ENCODE results near the gene LMNB1. TPM values are rescaled to one million over a fixed set of nuclear protein-coding genes. Genes with fewer than 3 reads are reported as not detected.
"Not testable (repeated sequence)": the region's sequence is repeated elsewhere in the genome, so short reads cannot be mapped to it uniquely, and the experiment has no call there.

The LMNB1 gene, protein sequence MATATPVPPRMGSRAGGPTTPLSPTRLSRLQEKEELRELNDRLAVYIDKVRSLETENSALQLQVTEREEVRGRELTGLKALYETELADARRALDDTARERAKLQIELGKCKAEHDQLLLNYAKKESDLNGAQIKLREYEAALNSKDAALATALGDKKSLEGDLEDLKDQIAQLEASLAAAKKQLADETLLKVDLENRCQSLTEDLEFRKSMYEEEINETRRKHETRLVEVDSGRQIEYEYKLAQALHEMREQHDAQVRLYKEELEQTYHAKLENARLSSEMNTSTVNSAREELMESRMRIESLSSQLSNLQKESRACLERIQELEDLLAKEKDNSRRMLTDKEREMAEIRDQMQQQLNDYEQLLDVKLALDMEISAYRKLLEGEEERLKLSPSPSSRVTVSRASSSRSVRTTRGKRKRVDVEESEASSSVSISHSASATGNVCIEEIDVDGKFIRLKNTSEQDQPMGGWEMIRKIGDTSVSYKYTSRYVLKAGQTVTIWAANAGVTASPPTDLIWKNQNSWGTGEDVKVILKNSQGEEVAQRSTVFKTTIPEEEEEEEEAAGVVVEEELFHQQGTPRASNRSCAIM
- 10.6 TPM for polyA plus RNA-seq (2013, experiment 1 of 2)
- 11.1 TPM for polyA plus RNA-seq (2013, experiment 2 of 2)

DNA sequence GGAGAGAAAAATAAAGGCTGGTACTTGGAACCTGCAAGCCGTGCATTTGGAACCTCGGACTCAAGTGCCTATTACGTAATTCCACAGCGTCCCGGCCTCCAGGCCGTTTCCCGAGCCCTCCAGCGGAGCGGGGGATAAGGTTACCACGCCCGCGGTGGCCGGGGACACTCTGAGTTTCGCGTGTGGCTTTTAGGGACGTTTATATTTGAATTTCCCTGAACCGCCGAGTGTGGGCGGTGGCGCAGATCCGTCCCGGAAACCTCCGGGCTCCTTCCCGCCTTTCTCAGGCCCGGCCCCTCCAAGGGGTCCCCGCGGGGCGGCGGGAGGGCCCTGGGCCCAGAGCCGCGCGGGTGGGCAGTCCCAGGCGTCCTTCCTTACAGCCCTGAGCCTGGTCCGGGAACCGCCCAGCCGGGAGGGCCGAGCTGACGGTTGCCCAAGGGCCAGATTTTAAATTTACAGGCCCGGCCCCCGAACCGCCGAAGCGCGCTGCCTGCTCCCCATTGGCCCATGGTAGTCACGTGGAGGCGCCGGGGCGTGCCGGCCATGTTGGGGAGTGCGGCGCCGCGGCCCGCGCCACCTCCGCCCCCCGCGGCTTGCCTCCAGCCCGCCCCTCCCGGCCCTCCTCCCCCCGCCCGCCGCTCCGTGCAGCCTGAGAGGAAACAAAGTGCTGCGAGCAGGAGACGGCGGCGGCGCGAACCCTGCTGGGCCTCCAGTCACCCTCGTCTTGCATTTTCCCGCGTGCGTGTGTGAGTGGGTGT, at the start of gene LMNB1:
LMNB1 (plus strand) TSS at position 638 of the 758 bp plus-strand sequence. CDS start 373 bp downstream, outside the sequence.
- no peaks in the 10 kb centered on the region for H3K79me1 ChIP-seq (replicated peaks; ENCODE audit: low read length, poor library complexity, severe bottlenecking)
- peak within 1 kb of the TSS in 1 of 2 experiments; percentile 63 for H3K14ac ChIP-seq (ENCODE audit: low read length in 2 of 2)
- peak within 1 kb of the TSS in 1 of 2 experiments; percentile 97 for H3K23ac ChIP-seq (ENCODE audit: low read length in 2 of 2)
- peak within 1 kb of the TSS; percentile 97 for H3K4me2 ChIP-seq (ENCODE audit: low read length, poor library complexity, severe bottlenecking)
- peak within 1 kb of the TSS; percentile 92 to 96 for H3K4me3 ChIP-seq (ENCODE audit: insufficient read depth in 1 of 2, low read depth in 1 of 2, low read length in 2 of 2)
- under 1% methylated on average over 56 of the region's 74 CpGs for WGBS
- H3K4ac ChIP-seq (ENCODE audit: low read depth in 1 of 2, low read length in 2 of 2), result peak within 1 kb of the TSS; percentile 36 to 94
- H3K9me3 ChIP-seq (ENCODE audit: control insufficient read depth, low read length), result no peaks in the 10 kb centered on the region
- no peak within 1 kb of the TSS for H2AK5ac ChIP-seq (ENCODE audit: low read length, severe bottlenecking)
- H3K27ac ChIP-seq (ENCODE audit: low read length, poor library complexity, severe bottlenecking), result peak within 1 kb of the TSS; percentile 88
- peak within 1 kb of the TSS; percentile 59 for H4K8ac ChIP-seq (ENCODE audit: low read length)
- peak within 1 kb of the TSS; percentile 44 for H4K91ac ChIP-seq (ENCODE audit: low read length)
- peak within 1 kb of the TSS; percentile 76 for H3K18ac ChIP-seq (ENCODE audit: low read depth in 1 of 2, low read length in 2 of 2)
- no peaks in the 10 kb centered on the region for H3K27me3 ChIP-seq (ENCODE audit: control insufficient read depth in 1 of 2, insufficient read depth in 1 of 2, low read length in 2 of 2)
- peak within 1 kb of the TSS in 1 of 2 experiments; percentile 73 for H2BK12ac ChIP-seq (ENCODE audit: low read length in 2 of 2)
- H2AFZ ChIP-seq (ENCODE audit: low read depth, low read length), result peak within 1 kb of the TSS; percentile 97
- H2BK5ac ChIP-seq (ENCODE audit: low read depth, low read length, poor library complexity, severe bottlenecking), result peak within 1 kb of the TSS; percentile 48
- H3K36me3 ChIP-seq (ENCODE audit: control insufficient read depth in 1 of 2, insufficient read depth in 2 of 2, low read depth in 1 of 2, low read length in 2 of 2), result no peaks in the 10 kb centered on the region
- H2BK120ac ChIP-seq (ENCODE audit: low read depth, low read length), result peak within 1 kb of the TSS; percentile 71
- peak; percentile 95 for DNase-seq
- H2BK15ac ChIP-seq (ENCODE audit: low read depth, poor library complexity, severe bottlenecking), result peak within 1 kb of the TSS; percentile 67
- H3K4me1 ChIP-seq (ENCODE audit: control insufficient read depth, insufficient read depth, low read depth, low read length), result peaks cover 2% of the 10 kb centered on the region
- H3K9ac ChIP-seq (ENCODE audit: low read length), result peak within 1 kb of the TSS; percentile 88

DNA sequence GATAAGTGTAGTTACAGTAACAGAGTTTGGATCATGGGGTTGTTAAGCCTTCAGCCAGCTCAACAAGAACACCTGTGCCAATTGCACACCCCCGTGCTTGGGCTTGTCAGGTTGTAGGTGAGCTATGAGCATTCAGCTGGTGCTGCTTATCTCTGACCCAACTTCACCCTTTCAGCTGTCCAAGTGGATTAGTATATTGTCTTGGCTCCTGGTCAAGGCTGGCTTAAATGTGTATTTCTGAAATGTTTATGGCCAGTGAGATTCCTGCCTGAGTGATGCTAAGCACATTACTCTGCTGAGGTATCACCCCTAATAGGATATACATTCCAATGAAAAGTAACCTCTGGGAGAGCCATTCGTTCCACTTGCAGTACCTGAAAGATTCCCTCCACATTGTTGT, 44.2 kb upstream of the LMNB1 start:
- no peak overlapping the region for H3K4me3 ChIP-seq (ENCODE audit: insufficient read depth in 1 of 2, low read depth in 1 of 2, low read length in 2 of 2)
- H2BK120ac ChIP-seq (ENCODE audit: low read depth, low read length), result no peak overlapping the region
- DNase-seq, result no peak
- H3K79me1 ChIP-seq (replicated peaks; ENCODE audit: low read length, poor library complexity, severe bottlenecking), result no peaks in the 10 kb centered on the region
- H3K9ac ChIP-seq (ENCODE audit: low read length), result no peak overlapping the region
- H3K27ac ChIP-seq (ENCODE audit: low read length, poor library complexity, severe bottlenecking), result no peak overlapping the region
- H3K4me2 ChIP-seq (ENCODE audit: low read length, poor library complexity, severe bottlenecking), result no peak overlapping the region
- no peak overlapping the region for H2BK15ac ChIP-seq (ENCODE audit: low read depth, poor library complexity, severe bottlenecking)
- no peaks in the 10 kb centered on the region for H3K9me3 ChIP-seq (ENCODE audit: control insufficient read depth, low read length)
- no peak overlapping the region for H3K18ac ChIP-seq (ENCODE audit: low read depth in 1 of 2, low read length in 2 of 2)
- H3K4me1 ChIP-seq (ENCODE audit: control insufficient read depth, insufficient read depth, low read depth, low read length), result no peaks in the 10 kb centered on the region
- peaks cover 0 to 15% of the 10 kb centered on the region in 2 experiments for H3K27me3 ChIP-seq (ENCODE audit: control insufficient read depth in 1 of 2, insufficient read depth in 1 of 2, low read length in 2 of 2)
- no peak overlapping the region for H2AK5ac ChIP-seq (ENCODE audit: low read length, severe bottlenecking)
- H4K91ac ChIP-seq (ENCODE audit: low read length), result no peak overlapping the region
- no peaks in the 10 kb centered on the region for H3K36me3 ChIP-seq (ENCODE audit: control insufficient read depth in 1 of 2, insufficient read depth in 2 of 2, low read depth in 1 of 2, low read length in 2 of 2)
- no peak overlapping the region for H2BK5ac ChIP-seq (ENCODE audit: low read depth, low read length, poor library complexity, severe bottlenecking)
- no peak overlapping the region for H4K8ac ChIP-seq (ENCODE audit: low read length)
- no peak overlapping the region for H3K14ac ChIP-seq (ENCODE audit: low read length in 2 of 2)
- WGBS, result 64% methylated on average over 2 of the region's 2 CpGs
- no peak overlapping the region for H3K23ac ChIP-seq (ENCODE audit: low read length in 2 of 2)
- no peak overlapping the region for H3K4ac ChIP-seq (ENCODE audit: low read depth in 1 of 2, low read length in 2 of 2)
- H2AFZ ChIP-seq (ENCODE audit: low read depth, low read length), result no peak overlapping the region
- H2BK12ac ChIP-seq (ENCODE audit: low read length in 2 of 2), result no peak overlapping the region

DNA sequence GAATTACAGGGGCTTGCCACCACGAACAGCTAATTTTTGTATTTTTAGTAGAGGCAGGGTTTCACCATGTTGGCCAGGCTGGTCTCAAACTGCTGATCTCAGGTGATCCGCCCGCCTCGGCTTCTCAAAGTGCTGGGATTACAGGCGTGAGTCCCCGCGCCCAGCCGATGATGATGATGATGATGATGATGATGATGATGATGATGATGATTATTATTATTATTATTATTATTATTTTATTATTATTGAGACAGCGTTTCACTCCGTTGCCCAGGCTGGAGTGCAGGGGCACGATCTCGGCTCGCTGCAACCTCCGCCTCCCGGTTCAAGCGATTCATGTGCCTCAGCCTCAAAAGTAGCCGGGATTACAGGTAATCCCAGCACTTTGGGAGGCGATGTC, 42.4 kb upstream of the LMNB1 start:
- not testable (repeated sequence) for H3K27ac ChIP-seq (ENCODE audit: low read length, poor library complexity, severe bottlenecking); H2BK15ac ChIP-seq (ENCODE audit: low read depth, poor library complexity, severe bottlenecking); H3K4me3 ChIP-seq (ENCODE audit: insufficient read depth in 1 of 2, low read depth in 1 of 2, low read length in 2 of 2); H3K18ac ChIP-seq (ENCODE audit: low read depth in 1 of 2, low read length in 2 of 2); H2BK12ac ChIP-seq (ENCODE audit: low read length in 2 of 2); H2BK120ac ChIP-seq (ENCODE audit: low read depth, low read length); H3K4ac ChIP-seq (ENCODE audit: low read depth in 1 of 2, low read length in 2 of 2); H3K79me1 ChIP-seq (replicated peaks; ENCODE audit: low read length, poor library complexity, severe bottlenecking); H3K23ac ChIP-seq (ENCODE audit: low read length in 2 of 2); H3K9me3 ChIP-seq (ENCODE audit: control insufficient read depth, low read length); H3K4me1 ChIP-seq (ENCODE audit: control insufficient read depth, insufficient read depth, low read depth, low read length); H3K14ac ChIP-seq (ENCODE audit: low read length in 2 of 2); H4K8ac ChIP-seq (ENCODE audit: low read length); H2AK5ac ChIP-seq (ENCODE audit: low read length, severe bottlenecking); H3K4me2 ChIP-seq (ENCODE audit: low read length, poor library complexity, severe bottlenecking); H4K91ac ChIP-seq (ENCODE audit: low read length); DNase-seq; H2AFZ ChIP-seq (ENCODE audit: low read depth, low read length); H3K36me3 ChIP-seq (ENCODE audit: control insufficient read depth in 1 of 2, insufficient read depth in 2 of 2, low read depth in 1 of 2, low read length in 2 of 2); H3K9ac ChIP-seq (ENCODE audit: low read length); H2BK5ac ChIP-seq (ENCODE audit: low read depth, low read length, poor library complexity, severe bottlenecking)
- H3K27me3 ChIP-seq (ENCODE audit: control insufficient read depth in 1 of 2, insufficient read depth in 1 of 2, low read length in 2 of 2), result peaks cover 0 to 13% of the 10 kb centered on the region in 2 experiments
- WGBS, result 95% methylated on average over 14 of the region's 18 CpGs

DNA sequence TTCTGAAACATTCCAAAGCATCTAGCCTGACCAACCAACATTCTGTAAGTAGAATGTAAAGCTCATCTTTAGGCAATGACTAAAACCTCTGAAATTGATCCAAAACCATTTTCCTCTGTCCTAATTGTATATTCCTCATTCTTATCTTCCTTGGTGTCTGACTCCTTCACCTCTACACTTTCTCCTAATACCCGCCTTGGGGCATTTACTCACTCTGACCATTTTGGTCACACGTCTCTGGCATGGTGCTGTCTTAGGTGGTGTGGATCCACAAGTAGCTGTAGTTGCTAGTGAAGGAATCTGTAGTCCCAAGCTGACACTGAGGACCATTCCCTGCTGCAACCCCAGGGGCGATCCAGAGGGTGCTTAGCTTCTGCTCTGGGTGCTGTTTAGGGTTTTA, 40.8 kb upstream of the LMNB1 start:
- Histone ChIP-seq H3K14ac (ENCODE audit: low read length in 2 of 2) (no peak overlapping the region), H2AFZ (ENCODE audit: low read depth, low read length) (no peak overlapping the region), H3K4ac (ENCODE audit: low read depth in 1 of 2, low read length in 2 of 2) (no peak overlapping the region), H3K4me3 (ENCODE audit: insufficient read depth in 1 of 2, low read depth in 1 of 2, low read length in 2 of 2) (no peak overlapping the region), H2BK12ac (ENCODE audit: low read length in 2 of 2) (no peak overlapping the region), H3K27me3 (ENCODE audit: control insufficient read depth in 1 of 2, insufficient read depth in 1 of 2, low read length in 2 of 2) (peaks cover 0 to 5% of the 10 kb centered on the region in 2 experiments), H4K8ac (ENCODE audit: low read length) (no peak overlapping the region), H2BK120ac (ENCODE audit: low read depth, low read length) (no peak overlapping the region), H2BK15ac (ENCODE audit: low read depth, poor library complexity, severe bottlenecking) (no peak overlapping the region), H4K91ac (ENCODE audit: low read length) (no peak overlapping the region), H3K4me2 (ENCODE audit: low read length, poor library complexity, severe bottlenecking) (no peak overlapping the region), H3K27ac (ENCODE audit: low read length, poor library complexity, severe bottlenecking) (no peak overlapping the region), H2BK5ac (ENCODE audit: low read depth, low read length, poor library complexity, severe bottlenecking) (no peak overlapping the region), H3K4me1 (ENCODE audit: control insufficient read depth, insufficient read depth, low read depth, low read length) (no peaks in the 10 kb centered on the region), H3K23ac (ENCODE audit: low read length in 2 of 2) (no peak overlapping the region), H2AK5ac (ENCODE audit: low read length, severe bottlenecking) (no peak overlapping the region), H3K9ac (ENCODE audit: low read length) (no peak overlapping the region), H3K79me1 (replicated peaks; ENCODE audit: low read length, poor library complexity, severe bottlenecking) (no peaks in the 10 kb centered on the region), H3K18ac (ENCODE audit: low read depth in 1 of 2, low read length in 2 of 2) (no peak overlapping the region), H3K36me3 (ENCODE audit: control insufficient read depth in 1 of 2, insufficient read depth in 2 of 2, low read depth in 1 of 2, low read length in 2 of 2) (no peaks in the 10 kb centered on the region), H3K9me3 (ENCODE audit: control insufficient read depth, low read length) (no peaks in the 10 kb centered on the region)
- 79% methylated on average over 3 of the region's 3 CpGs for WGBS
- no peak for DNase-seq
